Measurements from ENCODE around the gene TRAK1. TPM values are rescaled to one million over a fixed set of nuclear protein-coding genes. Genes with fewer than 3 reads are reported as not detected.

TRAK1 gene
- total RNA-seq, 1 donor from 2014 or later, result 53.8 TPM

DNA sequence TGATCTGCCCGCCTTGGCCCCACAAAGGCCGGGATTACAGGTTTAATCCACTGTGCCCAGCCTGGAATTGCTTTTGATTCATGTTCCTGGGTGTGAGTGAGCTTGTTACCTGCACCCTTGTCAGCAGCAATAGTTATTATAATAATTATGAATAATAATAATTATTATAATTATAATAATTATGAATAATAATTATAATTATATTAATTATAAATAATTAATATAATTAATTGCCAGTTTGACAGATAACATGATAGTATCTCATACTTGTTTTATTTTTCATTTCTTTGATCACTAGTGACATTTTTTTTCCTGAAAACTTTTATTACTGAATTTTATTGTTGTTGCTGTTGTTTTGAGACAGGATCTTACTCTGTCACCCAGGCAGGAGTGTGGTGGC, 21.1 kb upstream of the TRAK1 start:
- DNase-seq (ENCODE audit: low spot score, unreplicated experiment), result no peak
- H3K4me3 Mint-ChIP-seq (ENCODE audit: low read depth), result no peak overlapping the region
- no peaks in the 10 kb centered on the region for H3K36me3 Mint-ChIP-seq (ENCODE audit: insufficient read depth)
- H3K27me3 Mint-ChIP-seq, result no peaks in the 10 kb centered on the region
- H3K9me3 Mint-ChIP-seq (ENCODE audit: low read depth), result no peaks in the 10 kb centered on the region
- peaks cover 22% of the 10 kb centered on the region for H3K4me1 Mint-ChIP-seq (ENCODE audit: low read depth)
- TF ChIP-seq, protein P1, sequence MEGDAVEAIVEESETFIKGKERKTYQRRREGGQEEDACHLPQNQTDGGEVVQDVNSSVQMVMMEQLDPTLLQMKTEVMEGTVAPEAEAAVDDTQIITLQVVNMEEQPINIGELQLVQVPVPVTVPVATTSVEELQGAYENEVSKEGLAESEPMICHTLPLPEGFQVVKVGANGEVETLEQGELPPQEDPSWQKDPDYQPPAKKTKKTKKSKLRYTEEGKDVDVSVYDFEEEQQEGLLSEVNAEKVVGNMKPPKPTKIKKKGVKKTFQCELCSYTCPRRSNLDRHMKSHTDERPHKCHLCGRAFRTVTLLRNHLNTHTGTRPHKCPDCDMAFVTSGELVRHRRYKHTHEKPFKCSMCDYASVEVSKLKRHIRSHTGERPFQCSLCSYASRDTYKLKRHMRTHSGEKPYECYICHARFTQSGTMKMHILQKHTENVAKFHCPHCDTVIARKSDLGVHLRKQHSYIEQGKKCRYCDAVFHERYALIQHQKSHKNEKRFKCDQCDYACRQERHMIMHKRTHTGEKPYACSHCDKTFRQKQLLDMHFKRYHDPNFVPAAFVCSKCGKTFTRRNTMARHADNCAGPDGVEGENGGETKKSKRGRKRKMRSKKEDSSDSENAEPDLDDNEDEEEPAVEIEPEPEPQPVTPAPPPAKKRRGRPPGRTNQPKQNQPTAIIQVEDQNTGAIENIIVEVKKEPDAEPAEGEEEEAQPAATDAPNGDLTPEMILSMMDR (IDR thresholded peaks at IDR 0.05; ENCODE audit: unreplicated experiment), result no peak
- H3K27ac Mint-ChIP-seq, result no peak overlapping the region

- no peak overlapping the region for H3K4me3 Mint-ChIP-seq (ENCODE audit: low read depth)
- peak overlapping the region; percentile 39 for H3K27ac Mint-ChIP-seq
- TF ChIP-seq, protein P1 (IDR thresholded peaks at IDR 0.05; ENCODE audit: unreplicated experiment), result no peak
- H3K9me3 Mint-ChIP-seq (ENCODE audit: low read depth), result no peaks in the 10 kb centered on the region
- H3K27me3 Mint-ChIP-seq, result no peaks in the 10 kb centered on the region
- H3K4me1 Mint-ChIP-seq (ENCODE audit: low read depth), result peaks cover 22% of the 10 kb centered on the region
- H3K36me3 Mint-ChIP-seq (ENCODE audit: insufficient read depth), result no peaks in the 10 kb centered on the region
- no peak for DNase-seq (ENCODE audit: low spot score, unreplicated experiment)
Measured at GRCh38 chr3:42070524-42070923, 20.6 kb upstream of the TRAK1 start.

- H3K27ac Mint-ChIP-seq, result peak overlapping the region; percentile 69
- H3K36me3 Mint-ChIP-seq (ENCODE audit: insufficient read depth), result peaks cover 4% of the 10 kb centered on the region
- H3K9me3 Mint-ChIP-seq (ENCODE audit: low read depth), result peaks cover 7% of the 10 kb centered on the region
- H3K4me3 Mint-ChIP-seq (ENCODE audit: low read depth), result no peak overlapping the region
- H3K27me3 Mint-ChIP-seq, result no peaks in the 10 kb centered on the region
- no peak for DNase-seq (ENCODE audit: low spot score, unreplicated experiment)
- peaks cover 15% of the 10 kb centered on the region for H3K4me1 Mint-ChIP-seq (ENCODE audit: low read depth)
- TF ChIP-seq, protein P1 (IDR thresholded peaks at IDR 0.05; ENCODE audit: unreplicated experiment), result no peak
Measured at GRCh38 chr3:42071904-42072812, 19.0 kb upstream of the TRAK1 start.

- H3K4me3 Mint-ChIP-seq (ENCODE audit: low read depth), result no peak overlapping the region
- no peak overlapping the region for H3K27ac Mint-ChIP-seq
- TF ChIP-seq, protein P1 (IDR thresholded peaks at IDR 0.05; ENCODE audit: unreplicated experiment), result no peak
- DNase-seq (ENCODE audit: low spot score, unreplicated experiment), result no peak
- peaks cover 12% of the 10 kb centered on the region for H3K4me1 Mint-ChIP-seq (ENCODE audit: low read depth)
- peaks cover 10% of the 10 kb centered on the region for H3K9me3 Mint-ChIP-seq (ENCODE audit: low read depth)
- H3K27me3 Mint-ChIP-seq, result no peaks in the 10 kb centered on the region
- H3K36me3 Mint-ChIP-seq (ENCODE audit: insufficient read depth), result peaks cover 6% of the 10 kb centered on the region
Measured at GRCh38 chr3:42072831-42073301, 18.3 kb upstream of the TRAK1 start.

- Mint-ChIP-seq H3K4me1 (ENCODE audit: low read depth) (peaks cover 19% of the 10 kb centered on the region), H3K27me3 (no peaks in the 10 kb centered on the region), H3K36me3 (ENCODE audit: insufficient read depth) (peaks cover 8% of the 10 kb centered on the region), H3K9me3 (ENCODE audit: low read depth) (peaks cover 13% of the 10 kb centered on the region), H3K27ac (no peak overlapping the region), H3K4me3 (ENCODE audit: low read depth) (no peak overlapping the region)
- DNase-seq (ENCODE audit: low spot score, unreplicated experiment), result no peak
- TF ChIP-seq, protein P1 (IDR thresholded peaks at IDR 0.05; ENCODE audit: unreplicated experiment), result no peak
Measured at GRCh38 chr3:42077785-42078184, 13.4 kb upstream of the TRAK1 start.
